Nephron progenitor cell (in vitro differentiated cells): ENCODE results near the gene ZMYND11.
A peak's percentile ranks its signal among the peaks of the same experiment; 100 is the strongest.

Experiments used
- DNase-seq: peaks from one replicate; pipeline ENCODE4 v3.0.0; 2021
- H3K27ac Mint-ChIP-seq: 2 replicates; pipeline ENCODE4 v1.8.0; 2021; ENCODE audit warnings: mild to moderate bottlenecking, moderate library complexity, mixed read lengths
- H3K27me3 Mint-ChIP-seq: 2 replicates; pipeline ENCODE4 v1.8.0; 2021; ENCODE audit warnings: mild to moderate bottlenecking, low read depth, mixed read lengths; ENCODE audit not compliant: poor library complexity
- H3K36me3 Mint-ChIP-seq: 2 replicates; pipeline ENCODE4 v1.8.0; 2021; ENCODE audit warnings: low read depth, mixed read lengths
- H3K4me1 Mint-ChIP-seq: 2 replicates; pipeline ENCODE4 v1.8.0; 2021; ENCODE audit warnings: mixed read lengths
- H3K4me3 Mint-ChIP-seq: 2 replicates; pipeline ENCODE4 v1.8.0; 2021; ENCODE audit warnings: mild to moderate bottlenecking, moderate library complexity, mixed read lengths
- H3K9me3 Mint-ChIP-seq: 2 replicates; pipeline ENCODE4 v1.8.0; 2021; ENCODE audit warnings: mild to moderate bottlenecking, moderate library complexity, mixed read lengths
- CTCF ChIP-seq: fragments of 200-600 bp; sonication (generic); IDR thresholded peaks from 2 replicates; pipeline ENCODE4 v1.5.0; 2021; ENCODE audit warnings: antibody characterized with exemption

The ZMYND11 gene

GRCh38 chr10:274866-275265, 139.6 kb downstream of the ZMYND11 start:
- H3K9me3 Mint-ChIP-seq, result no peaks in the 10 kb centered on the region
- no peak for TF ChIP-seq CTCF
- H3K27ac Mint-ChIP-seq, result no peak overlapping the region
- peaks cover 2% of the 10 kb centered on the region for H3K27me3 Mint-ChIP-seq
- H3K4me1 Mint-ChIP-seq, result peaks cover 9% of the 10 kb centered on the region
- peaks cover 38% of the 10 kb centered on the region for H3K36me3 Mint-ChIP-seq
- H3K4me3 Mint-ChIP-seq, result no peak overlapping the region
- DNase-seq, result no peak

GRCh38 chr10:275680-276079, 140.4 kb downstream of the ZMYND11 start:
- H3K27me3 Mint-ChIP-seq, result peaks cover 2% of the 10 kb centered on the region
- DNase-seq, result no peak
- H3K4me3 Mint-ChIP-seq, result no peak overlapping the region
- H3K36me3 Mint-ChIP-seq, result peaks cover 44% of the 10 kb centered on the region
- peaks cover 14% of the 10 kb centered on the region for H3K4me1 Mint-ChIP-seq
- H3K27ac Mint-ChIP-seq, result peak overlapping the region; percentile 59
- H3K9me3 Mint-ChIP-seq, result no peaks in the 10 kb centered on the region
- no peak for TF ChIP-seq CTCF

DNA sequence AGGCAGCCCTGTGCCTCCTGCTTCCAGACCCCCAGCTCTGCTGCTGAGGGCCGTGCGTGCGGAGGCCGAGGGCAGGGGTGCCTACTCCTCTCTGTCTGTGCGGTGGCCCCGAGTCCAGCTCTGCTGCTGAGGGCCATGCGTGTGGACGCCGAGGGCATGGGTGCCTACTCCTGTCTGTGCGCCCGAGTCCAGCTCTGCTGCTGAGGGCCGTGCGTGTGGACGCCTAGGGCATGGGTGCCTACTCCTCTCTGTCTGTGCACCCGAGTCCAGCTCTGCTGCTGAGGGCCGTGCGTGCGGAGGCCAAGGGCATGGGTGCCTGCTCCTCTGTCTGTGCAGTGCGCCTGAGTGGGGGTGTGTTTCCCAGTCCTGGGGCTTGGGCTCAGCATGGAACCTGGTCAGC, 142.7 kb downstream of the ZMYND11 start:
- Mint-ChIP-seq H3K4me3 (no peak overlapping the region), H3K27me3 (peaks cover 2% of the 10 kb centered on the region), H3K36me3 (peaks cover 53% of the 10 kb centered on the region), H3K27ac (no peak overlapping the region), H3K4me1 (peaks cover 20% of the 10 kb centered on the region), H3K9me3 (no peaks in the 10 kb centered on the region)
- DNase-seq, result no peak
- TF ChIP-seq CTCF, result no peak

DNA sequence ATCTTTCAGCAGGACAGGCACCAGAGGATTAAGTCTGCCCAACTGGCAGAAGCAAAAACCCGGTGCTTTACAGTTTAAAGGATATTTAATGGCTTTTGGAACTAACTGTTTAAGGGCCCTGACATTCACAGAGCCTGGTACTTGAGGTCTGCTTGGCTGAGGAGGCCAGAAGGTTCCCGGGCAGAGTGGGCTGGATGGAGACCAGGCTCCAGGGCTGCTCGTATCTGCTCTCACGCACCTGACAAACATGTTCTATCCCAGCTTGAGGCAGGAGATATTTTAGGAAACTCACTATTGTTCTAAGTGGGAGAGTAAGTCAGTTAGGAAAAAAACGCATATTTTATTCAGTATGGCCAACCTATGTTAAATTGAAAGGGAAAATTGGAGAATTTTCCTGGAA, 143.5 kb downstream of the ZMYND11 start:
- no peak for DNase-seq
- no peak for TF ChIP-seq CTCF
- H3K27ac Mint-ChIP-seq, result no peak overlapping the region
- no peak overlapping the region for H3K4me3 Mint-ChIP-seq
- H3K4me1 Mint-ChIP-seq, result peaks cover 20% of the 10 kb centered on the region
- peaks cover 2% of the 10 kb centered on the region for H3K27me3 Mint-ChIP-seq
- H3K36me3 Mint-ChIP-seq, result peaks cover 58% of the 10 kb centered on the region
- no peaks in the 10 kb centered on the region for H3K9me3 Mint-ChIP-seq

DNA sequence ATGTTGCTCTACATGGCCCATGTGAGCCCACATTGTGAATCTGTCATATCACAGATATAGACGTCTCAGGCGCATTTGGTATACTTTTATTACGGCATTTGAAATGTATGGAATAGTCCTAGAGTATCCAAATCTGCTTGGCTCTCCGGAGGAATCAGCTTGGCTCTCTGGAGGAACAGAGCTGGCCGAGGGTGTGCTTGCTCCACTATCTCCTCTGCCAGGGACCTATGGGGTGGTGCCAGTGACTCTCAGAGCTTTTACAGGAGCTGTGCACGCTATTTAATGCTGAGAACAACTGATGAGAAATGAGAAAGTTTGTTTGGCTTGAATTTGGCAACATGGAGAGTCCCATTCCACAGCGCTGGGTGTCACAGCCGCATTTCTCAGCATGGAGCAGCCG, 144.0 kb downstream of the ZMYND11 start:
- H3K4me1 Mint-ChIP-seq, result peaks cover 20% of the 10 kb centered on the region
- DNase-seq, result no peak
- H3K9me3 Mint-ChIP-seq, result no peaks in the 10 kb centered on the region
- H3K27me3 Mint-ChIP-seq, result peaks cover 2% of the 10 kb centered on the region
- no peak overlapping the region for H3K4me3 Mint-ChIP-seq
- peak overlapping the region; percentile 54 for H3K27ac Mint-ChIP-seq
- TF ChIP-seq CTCF, result no peak
- H3K36me3 Mint-ChIP-seq, result peaks cover 63% of the 10 kb centered on the region

GRCh38 chr10:279655-280054, 144.4 kb downstream of the ZMYND11 start:
- Mint-ChIP-seq H3K27ac (peak overlapping the region; percentile 54), H3K4me1 (peaks cover 19% of the 10 kb centered on the region), H3K4me3 (no peak overlapping the region), H3K9me3 (no peaks in the 10 kb centered on the region), H3K36me3 (peaks cover 66% of the 10 kb centered on the region), H3K27me3 (peaks cover 2% of the 10 kb centered on the region)
- TF ChIP-seq CTCF, result no peak
- no peak for DNase-seq
